Caco-2 (cell line): ENCODE measurements around the gene DCUN1D3. TPM values are rescaled to one million over a fixed set of nuclear protein-coding genes. Genes with fewer than 3 reads are reported as not detected.
"Not testable (repeated sequence)": the region's sequence is repeated elsewhere in the genome, so short reads cannot be mapped to it uniquely, and the experiment has no call there.

Experiments
- BruUV-seq: library from RNA; stranded (reverse); fragments of 400-500 nt; replicated peaks from 2 replicates; lab custom pipeline; 2021; lab: Mats Ljungman, UMichigan
- CTCF ChIA-PET: fragments of 300-600 bp; sonication (Branson Sonifier 250); formaldehyde crosslinking; loops from one replicate; lab custom pipeline; 2022; ENCODE audit warnings: antibody characterized with exemption; lab: Charles Lee
- POLR2A ChIA-PET: fragments of 300-600 bp; sonication (Branson Sonifier 250); formaldehyde crosslinking; loops from one replicate; lab custom pipeline; 2022; ENCODE audit warnings: antibody characterized with exemption; lab: Charles Lee
- DNase-seq, 2 experiments: peaks; one replicate each; pipeline versions ENCODE4 v3.0.0 to v3.0.0-alpha.2; 2020 to 2022
- H3K27me3 ChIP-seq: replicated peaks from 2 replicates; pipeline ENCODE4 v1.6.0; 2011; ENCODE audit warnings: low read length; ENCODE audit not compliant: control insufficient read depth, insufficient read depth
- H3K36me3 ChIP-seq: 2 replicates; pipeline ENCODE4 v1.5.1; 2011; ENCODE audit warnings: low read length; ENCODE audit not compliant: control insufficient read depth, insufficient read depth
- H3K4me1 ChIP-seq: fragments of 250-450 bp; sonication (Bioruptor Pico); 2 replicates; pipeline ENCODE4 v1.5.1; 2020; ENCODE audit warnings: mild to moderate bottlenecking
- H3K4me3 ChIP-seq: 2 replicates; pipeline ENCODE4 v1.5.1; 2011; ENCODE audit warnings: low read depth, mild to moderate bottlenecking, control low read depth, low read length
- H3K9me3 ChIP-seq: fragments of 250-450 bp; sonication (Bioruptor Pico); 2 replicates; pipeline ENCODE4 v1.5.1; 2020; ENCODE audit warnings: mild to moderate bottlenecking, moderate library complexity
- H3K27ac Mint-ChIP-seq: one replicate; pipeline ENCODE4 v1.8.0; 2022; ENCODE audit warnings: mixed read lengths; ENCODE audit not compliant: unreplicated experiment
- H3K27me3 Mint-ChIP-seq: one replicate; pipeline ENCODE4 v1.8.0; 2022; ENCODE audit warnings: mixed read lengths; ENCODE audit not compliant: insufficient read depth, unreplicated experiment
- H3K36me3 Mint-ChIP-seq: one replicate; pipeline ENCODE4 v1.8.0; 2022; ENCODE audit warnings: mild to moderate bottlenecking, mixed read lengths; ENCODE audit not compliant: insufficient read depth, unreplicated experiment
- H3K4me1 Mint-ChIP-seq: one replicate; pipeline ENCODE4 v1.8.0; 2022; ENCODE audit warnings: low read depth, mixed read lengths; ENCODE audit not compliant: unreplicated experiment
- H3K4me3 Mint-ChIP-seq: one replicate; pipeline ENCODE4 v1.8.0; 2022; ENCODE audit warnings: mild to moderate bottlenecking, moderate library complexity, mixed read lengths; ENCODE audit not compliant: unreplicated experiment
- H3K9me3 Mint-ChIP-seq: one replicate; pipeline ENCODE4 v1.8.0; 2022; ENCODE audit warnings: mixed read lengths; ENCODE audit not compliant: unreplicated experiment
- intact Hi-C: fragments of 100-400 bp; cut with micrococcal nuclease; formaldehyde crosslinking; loops from one replicate; pipeline ENCODE4 v1.10.0; 2022; ENCODE audit not compliant: unreplicated experiment
- total RNA-seq: library from RNA; stranded (reverse); gene quantifications from 2 replicates; pipeline ENCODE4 v1.2.3, GENCODE V29; 2022
- TF ChIP-seq, protein P1 (sequence below), 2 experiments: fragments of 200-600 bp in 1 of 2; IDR thresholded peaks; 1 replicate in 1 of 2; 2 replicates in 1 of 2; pipeline versions ENCODE4 v1.5.1 to v1.8.0; 2011 to 2022; ENCODE audit warnings: antibody characterized with exemption in 1 of 2, control low read depth in 1 of 2, inconsistent platforms in 1 of 2, low read depth in 1 of 2, low read length in 1 of 2, mild to moderate bottlenecking in 1 of 2, moderate library complexity in 1 of 2; ENCODE audit not compliant: insufficient read depth in 1 of 2, severe bottlenecking in 1 of 2, unreplicated experiment in 1 of 2

The DCUN1D3 gene
- total RNA-seq, 1 experiment from 2014 or later: 19.2 TPM

GRCh38 chr16:20946015-20946629 is 46.0 kb upstream of the DCUN1D3 start:
- no peaks in the 10 kb centered on the region for H3K27me3 ChIP-seq
- no peaks in the 10 kb centered on the region for H3K27me3 Mint-ChIP-seq
- H3K9me3 ChIP-seq: no peaks in the 10 kb centered on the region
- POLR2A ChIA-PET: no interaction called here
- no TSS peak for BruUV-seq
- H3K36me3 Mint-ChIP-seq: no peaks in the 10 kb centered on the region
- H3K36me3 ChIP-seq: no peaks in the 10 kb centered on the region
- peak overlapping the region; percentile 50 for H3K27ac Mint-ChIP-seq
- H3K4me3 ChIP-seq: no peak overlapping the region
- intact Hi-C loops: no loop called here
- CTCF ChIA-PET: no interaction called here
- TF ChIP-seq, protein P1, sequence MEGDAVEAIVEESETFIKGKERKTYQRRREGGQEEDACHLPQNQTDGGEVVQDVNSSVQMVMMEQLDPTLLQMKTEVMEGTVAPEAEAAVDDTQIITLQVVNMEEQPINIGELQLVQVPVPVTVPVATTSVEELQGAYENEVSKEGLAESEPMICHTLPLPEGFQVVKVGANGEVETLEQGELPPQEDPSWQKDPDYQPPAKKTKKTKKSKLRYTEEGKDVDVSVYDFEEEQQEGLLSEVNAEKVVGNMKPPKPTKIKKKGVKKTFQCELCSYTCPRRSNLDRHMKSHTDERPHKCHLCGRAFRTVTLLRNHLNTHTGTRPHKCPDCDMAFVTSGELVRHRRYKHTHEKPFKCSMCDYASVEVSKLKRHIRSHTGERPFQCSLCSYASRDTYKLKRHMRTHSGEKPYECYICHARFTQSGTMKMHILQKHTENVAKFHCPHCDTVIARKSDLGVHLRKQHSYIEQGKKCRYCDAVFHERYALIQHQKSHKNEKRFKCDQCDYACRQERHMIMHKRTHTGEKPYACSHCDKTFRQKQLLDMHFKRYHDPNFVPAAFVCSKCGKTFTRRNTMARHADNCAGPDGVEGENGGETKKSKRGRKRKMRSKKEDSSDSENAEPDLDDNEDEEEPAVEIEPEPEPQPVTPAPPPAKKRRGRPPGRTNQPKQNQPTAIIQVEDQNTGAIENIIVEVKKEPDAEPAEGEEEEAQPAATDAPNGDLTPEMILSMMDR (IDR thresholded peaks at IDR 0.05; ENCODE audit: insufficient read depth in 1 of 2, low read depth in 1 of 2, low read length in 1 of 2, severe bottlenecking in 1 of 2, unreplicated experiment in 1 of 2): no peak
- peaks cover 12% of the 10 kb centered on the region; the same call in 1 of the 2 replicates for H3K4me1 ChIP-seq
- H3K9me3 Mint-ChIP-seq: no peaks in the 10 kb centered on the region
- H3K4me3 Mint-ChIP-seq: no peak overlapping the region
- no peak for DNase-seq
- H3K4me1 Mint-ChIP-seq: peaks cover 14% of the 10 kb centered on the region

- H3K36me3 Mint-ChIP-seq, DNase-seq, BruUV-seq, H3K4me3 Mint-ChIP-seq, intact Hi-C loops, POLR2A ChIA-PET, H3K27me3 ChIP-seq, CTCF ChIA-PET, H3K9me3 ChIP-seq, H3K27me3 Mint-ChIP-seq, H3K36me3 ChIP-seq, H3K4me3 ChIP-seq, H3K9me3 Mint-ChIP-seq: not testable (repeated sequence)
- peaks cover 14% of the 10 kb centered on the region for H3K4me1 Mint-ChIP-seq
- H3K4me1 ChIP-seq: peaks cover 12% of the 10 kb centered on the region; the same call in 1 of the 2 replicates
- peak overlapping the region; percentile 50 for H3K27ac Mint-ChIP-seq
Observed at GRCh38 chr16:20945575-20945875, 45.4 kb upstream of the DCUN1D3 start.

- Mint-ChIP-seq H3K27ac (no peak overlapping the region), H3K36me3 (no peaks in the 10 kb centered on the region), H3K27me3 (no peaks in the 10 kb centered on the region), H3K9me3 (no peaks in the 10 kb centered on the region), H3K4me3 (no peak overlapping the region), H3K4me1 (peaks cover 14% of the 10 kb centered on the region)
- TF ChIP-seq, protein P1 (IDR thresholded peaks at IDR 0.05; ENCODE audit: insufficient read depth in 1 of 2, low read depth in 1 of 2, low read length in 1 of 2, severe bottlenecking in 1 of 2, unreplicated experiment in 1 of 2): peak in 1 of 2 experiments; percentile 10
- intact Hi-C loops: no loop called here
- ChIA-PET CTCF (no interaction called here), POLR2A (no interaction called here)
- Histone ChIP-seq H3K27me3 (no peaks in the 10 kb centered on the region), H3K36me3 (no peaks in the 10 kb centered on the region), H3K9me3 (no peaks in the 10 kb centered on the region), H3K4me1 (peaks cover 12% of the 10 kb centered on the region; the same call in 1 of the 2 replicates), H3K4me3 (no peak overlapping the region)
- DNase-seq: no peak
- BruUV-seq: no TSS peak
Observed at GRCh38 chr16:20944861-20945574, 44.9 kb upstream of the DCUN1D3 start.
